OCI-LY1 (cell line): ENCODE data around the gene C1orf159.

Source experiments
- H2AFZ ChIP-seq: fragments of 200-600 bp; sonication (generic), shearing (Covaris generic); 2 replicates; pipeline ENCODE4 v1.6.0; 2014; ENCODE audit warnings: antibody characterized with exemption, mild to moderate bottlenecking, low read length
- H3F3A ChIP-seq: fragments of 200-600 bp; sonication (generic), shearing (Covaris generic); 2 replicates; pipeline ENCODE4 v1.6.0; 2014; ENCODE audit warnings: mild to moderate bottlenecking, antibody characterized with exemption, low read length, moderate library complexity; ENCODE audit not compliant: insufficient read depth
- H3K27ac ChIP-seq: fragments of 200-600 bp; sonication (generic); 2 replicates; pipeline ENCODE4 v1.5.1; 2014; ENCODE audit warnings: low read length, mixed run types, mild to moderate bottlenecking, low read depth; ENCODE audit not compliant: poor library complexity, severe bottlenecking
- H3K27me3 ChIP-seq: fragments of 200-600 bp; sonication (generic); 2 replicates; pipeline ENCODE4 v1.6.0; 2014; ENCODE audit warnings: antibody characterized with exemption, mild to moderate bottlenecking, low read length, moderate library complexity; ENCODE audit not compliant: insufficient read depth
- H3K36me3 ChIP-seq: fragments of 200-600 bp; sonication (generic); 2 replicates; pipeline ENCODE4 v1.6.1; 2014; ENCODE audit warnings: mild to moderate bottlenecking, antibody characterized with exemption, low read length, moderate library complexity, mixed read lengths; ENCODE audit not compliant: insufficient read depth
- H3K4me1 ChIP-seq: fragments of 200-600 bp; sonication (generic); 2 replicates; pipeline ENCODE4 v1.5.1; 2014; ENCODE audit warnings: mild to moderate bottlenecking, low read length, moderate library complexity; ENCODE audit not compliant: insufficient read depth, severe bottlenecking
- H3K4me2 ChIP-seq: fragments of 200-600 bp; sonication (generic), shearing (Covaris generic); 2 replicates; pipeline ENCODE4 v1.6.1; 2014; ENCODE audit warnings: low read length
- H3K4me3 ChIP-seq: fragments of 200-600 bp; sonication (generic); 2 replicates; pipeline ENCODE4 v1.5.1; 2014; ENCODE audit warnings: low read length, low read depth, mild to moderate bottlenecking, mixed read lengths; ENCODE audit not compliant: poor library complexity, severe bottlenecking
- H3K79me2 ChIP-seq: fragments of 200-600 bp; shearing (Covaris generic); 2 replicates; pipeline ENCODE4 v1.6.1; 2016; ENCODE audit warnings: mixed run types, low read length, mixed read lengths; ENCODE audit not compliant: insufficient read depth
- H3K9ac ChIP-seq: fragments of 200-600 bp; sonication (generic), shearing (Covaris generic); 2 replicates; pipeline ENCODE4 v1.6.1; 2014; ENCODE audit warnings: mild to moderate bottlenecking, low read length, mixed read lengths
- H3K9me2 ChIP-seq: fragments of 200-600 bp; sonication (generic), shearing (Covaris generic); 2 replicates; pipeline ENCODE4 v1.6.1; 2014; ENCODE audit warnings: low read depth, mild to moderate bottlenecking, low read length, mixed read lengths
- H3K9me3 ChIP-seq: fragments of 200-600 bp; shearing (Covaris generic); 2 replicates; pipeline ENCODE4 v1.6.1; 2014; ENCODE audit warnings: low read length, mixed read lengths
- H4K20me1 ChIP-seq: fragments of 200-600 bp; sonication (generic), shearing (Covaris generic); 2 replicates; pipeline ENCODE4 v1.6.0; 2016; ENCODE audit warnings: mild to moderate bottlenecking, low read length; ENCODE audit not compliant: insufficient read depth
- CTCF ChIP-seq: fragments of 200-600 bp; sonication (generic), shearing (Covaris generic); IDR thresholded peaks from 2 replicates; pipeline ENCODE4 v1.5.1; 2017; ENCODE audit warnings: mild to moderate bottlenecking, antibody characterized with exemption, low read length, moderate library complexity, mixed read lengths
- EZH2 ChIP-seq: fragments of 200-600 bp; sonication (generic), shearing (Covaris generic); IDR thresholded peaks from 2 replicates; pipeline ENCODE4 v1.8.0; 2017; ENCODE audit warnings: borderline replicate concordance, mixed run types, mild to moderate bottlenecking, antibody characterized with exemption, low read length, moderate library complexity, mixed read lengths

C1orf159 gene

GRCh38 chr1:1122078-1122811, 6.4 kb upstream of the C1orf159 start:
- H3F3A ChIP-seq, result no peaks in the 10 kb centered on the region
- no peak overlapping the region for H3K4me3 ChIP-seq
- H3K9ac ChIP-seq, result no peak overlapping the region
- H3K9me3 ChIP-seq, result no peaks in the 10 kb centered on the region
- H3K27ac ChIP-seq, result no peak overlapping the region
- no peaks in the 10 kb centered on the region for H3K36me3 ChIP-seq
- no peaks in the 10 kb centered on the region for H3K4me1 ChIP-seq
- H2AFZ ChIP-seq, result no peak overlapping the region
- H3K4me2 ChIP-seq, result 0 out of 2 replicates have a peak overlapping the region, but pooled peaks have one; percentile 39
- peaks cover 15% of the 10 kb centered on the region for H3K27me3 ChIP-seq
- H3K9me2 ChIP-seq, result no peaks in the 10 kb centered on the region
- TF ChIP-seq CTCF (peak; percentile 89), EZH2 (no peak)
- no peaks in the 10 kb centered on the region for H4K20me1 ChIP-seq
- H3K79me2 ChIP-seq, result no peaks in the 10 kb centered on the region

GRCh38 chr1:1121611-1122077, 5.8 kb upstream of the C1orf159 start:
- TF ChIP-seq EZH2, result no peak
- no peak for TF ChIP-seq CTCF
- Histone ChIP-seq H3F3A (no peaks in the 10 kb centered on the region), H3K36me3 (no peaks in the 10 kb centered on the region), H3K4me1 (peaks cover 2% of the 10 kb centered on the region), H3K27ac (no peak overlapping the region), H3K79me2 (no peaks in the 10 kb centered on the region), H3K9me3 (no peaks in the 10 kb centered on the region), H3K4me3 (no peak overlapping the region), H3K27me3 (peaks cover 15% of the 10 kb centered on the region), H3K9ac (no peak overlapping the region), H3K4me2 (no peak overlapping the region), H2AFZ (no peak overlapping the region), H4K20me1 (no peaks in the 10 kb centered on the region), H3K9me2 (no peaks in the 10 kb centered on the region)

GRCh38 chr1:1120866-1121591, 5.1 kb upstream of the C1orf159 start:
- Histone ChIP-seq H4K20me1 (no peaks in the 10 kb centered on the region), H3K4me3 (no peak overlapping the region), H2AFZ (no peak overlapping the region), H3K9me3 (no peaks in the 10 kb centered on the region), H3K27ac (no peak overlapping the region), H3K9ac (no peak overlapping the region), H3F3A (no peaks in the 10 kb centered on the region), H3K36me3 (no peaks in the 10 kb centered on the region), H3K4me1 (peaks cover 6% of the 10 kb centered on the region), H3K9me2 (no peaks in the 10 kb centered on the region), H3K79me2 (no peaks in the 10 kb centered on the region), H3K4me2 (no peak overlapping the region), H3K27me3 (peaks cover 15% of the 10 kb centered on the region)
- TF ChIP-seq CTCF (no peak), EZH2 (no peak)
